Skeletal muscle tissue (tissue), 5 donors: ENCODE data around the gene DNASE1L1. TPM values are rescaled to one million over a fixed set of nuclear protein-coding genes. Genes with fewer than 3 reads are reported as not detected.

ENCODE experiments used
- H3K27ac ChIP-seq: one replicate; pipeline ENCODE4 v1.7.0; 2013; ENCODE audit warnings: mild to moderate bottlenecking, low read depth, low read length, inconsistent platforms
- H3K27me3 ChIP-seq, 3 donors: one replicate each; pipeline ENCODE4 v1.7.0; 2013; ENCODE audit warnings: low read length in 3 of 3; ENCODE audit not compliant: control insufficient read depth in 3 of 3, insufficient read depth in 3 of 3
- H3K36me3 ChIP-seq, 3 donors: one replicate each; pipeline ENCODE4 v1.7.0; 2013; ENCODE audit warnings: low read length in 3 of 3; ENCODE audit not compliant: control insufficient read depth in 3 of 3, insufficient read depth in 3 of 3
- H3K4me1 ChIP-seq, 3 donors: one replicate each; pipeline ENCODE4 v1.7.0; 2013; ENCODE audit warnings: low read length in 3 of 3, mild to moderate bottlenecking in 3 of 3; ENCODE audit not compliant: control insufficient read depth in 3 of 3, insufficient read depth in 3 of 3
- H3K4me3 ChIP-seq, 3 donors: one replicate each; pipeline ENCODE4 v1.7.0; 2013; ENCODE audit warnings: low read length in 3 of 3
- H3K9ac ChIP-seq, 3 donors: one replicate each; pipeline ENCODE4 v1.7.0; 2013; ENCODE audit warnings: low read length in 3 of 3, mild to moderate bottlenecking in 3 of 3, moderate library complexity in 2 of 3, low read depth in 1 of 3
- H3K9me3 ChIP-seq, 3 donors: one replicate each; pipeline ENCODE4 v1.7.0; 2013; ENCODE audit warnings: low read length in 3 of 3; ENCODE audit not compliant: control insufficient read depth in 3 of 3
- small RNA-seq: library from RNA; depleted of rRNA; stranded (forward); fragments of <200 nt; gene quantifications from one replicate; pipeline ENCODE3, GENCODE V24; 2014
- total RNA-seq: library from RNA; depleted of rRNA; stranded (reverse); fragments of >200 nt; gene quantifications from one replicate; pipeline ENCODE4 v1.2.3, GENCODE V29; 2014
- donor health status: Osteomylitis.

The DNASE1L1 gene
- total RNA-seq, 1 donor from 2014 or later = 47.0 TPM

DNA sequence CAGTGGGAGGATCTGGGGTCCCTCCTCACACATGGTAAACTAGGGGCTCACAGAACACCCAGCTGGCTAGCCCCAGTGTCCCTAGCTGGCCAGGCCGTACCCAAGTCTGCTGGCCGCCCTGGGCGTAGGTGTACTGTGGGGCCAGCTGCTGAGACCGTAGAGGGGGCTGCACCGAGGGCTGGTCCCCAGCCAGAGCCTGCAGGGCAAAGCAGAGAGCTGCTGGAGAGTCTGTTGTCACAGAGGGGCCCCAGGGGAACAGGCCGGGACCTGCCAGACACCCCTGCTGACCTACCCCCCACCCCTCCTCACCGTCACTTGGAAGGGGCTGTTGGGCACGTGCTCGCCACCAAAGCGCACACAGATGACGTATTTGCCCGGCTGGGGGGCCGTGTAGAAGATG is 54.5 kb downstream of the DNASE1L1 start:
- Histone ChIP-seq H3K36me3 (peaks cover 18 to 28% (median 24%) of the 10 kb centered on the region in 3 donors), H3K27me3 (no peaks in the 10 kb centered on the region), H3K27ac (no peak overlapping the region), H3K9me3 (no peaks in the 10 kb centered on the region), H3K9ac (no peak overlapping the region), H3K4me3 (no peak overlapping the region), H3K4me1 (no peaks in the 10 kb centered on the region)

DNA sequence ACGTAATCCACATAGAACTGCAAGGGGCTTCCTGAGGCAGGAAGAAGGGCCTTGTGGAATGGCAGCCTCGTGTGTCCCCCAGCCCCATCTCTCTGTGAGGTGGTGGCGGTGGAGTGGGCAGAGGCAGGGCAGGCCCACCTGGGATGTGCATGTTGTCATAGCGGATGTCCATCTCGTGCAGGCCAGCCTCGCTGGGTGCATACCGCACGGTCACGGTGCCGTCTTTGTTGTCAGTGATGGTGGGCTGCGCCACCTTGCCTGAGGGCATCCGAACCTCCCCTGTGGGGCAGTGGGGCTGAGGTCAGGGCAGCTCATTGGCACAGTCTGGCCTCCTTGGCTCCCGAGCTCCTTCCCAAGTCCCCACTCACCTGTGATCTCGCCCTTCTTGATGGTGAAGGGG is 55.0 kb downstream of the DNASE1L1 start:
- Histone ChIP-seq H3K4me1 (no peaks in the 10 kb centered on the region), H3K36me3 (peaks cover 18 to 29% (median 21%) of the 10 kb centered on the region in 3 donors), H3K4me3 (no peak overlapping the region), H3K27me3 (no peaks in the 10 kb centered on the region), H3K9ac (no peak overlapping the region), H3K27ac (no peak overlapping the region), H3K9me3 (no peaks in the 10 kb centered on the region)

- Histone ChIP-seq H3K27me3 (no peaks in the 10 kb centered on the region), H3K27ac (no peak overlapping the region), H3K4me3 (no peak overlapping the region), H3K36me3 (peaks cover 14 to 24% (median 16%) of the 10 kb centered on the region in 3 donors), H3K4me1 (no peaks in the 10 kb centered on the region), H3K9ac (no peak overlapping the region), H3K9me3 (no peaks in the 10 kb centered on the region)
Observed at GRCh38 chrX:154353172-154353843, 55.7 kb downstream of the DNASE1L1 start.

GRCh38 chrX:154352466-154352865 is 56.6 kb downstream of the DNASE1L1 start:
- H3K4me1 ChIP-seq = no peaks in the 10 kb centered on the region
- H3K4me3 ChIP-seq = no peak overlapping the region
- H3K27me3 ChIP-seq = no peaks in the 10 kb centered on the region
- no peak overlapping the region for H3K27ac ChIP-seq
- H3K9me3 ChIP-seq = no peaks in the 10 kb centered on the region
- peaks cover 12 to 24% (median 16%) of the 10 kb centered on the region in 3 donors for H3K36me3 ChIP-seq
- no peak overlapping the region for H3K9ac ChIP-seq

GRCh38 chrX:154352012-154352401 is 57.0 kb downstream of the DNASE1L1 start:
- Histone ChIP-seq H3K9me3 (no peaks in the 10 kb centered on the region), H3K4me3 (no peak overlapping the region), H3K4me1 (no peaks in the 10 kb centered on the region), H3K36me3 (peaks cover 12 to 20% (median 16%) of the 10 kb centered on the region in 3 donors), H3K27me3 (no peaks in the 10 kb centered on the region), H3K9ac (no peak overlapping the region), H3K27ac (no peak overlapping the region)

Small RNAs within 50 kb of the gene (small RNA-seq; reads per million reads assigned to genes)
- gene MIR6858 (not detected), gene SNORA70 (not detected)

Other genes with a start within 250 kb of the DNASE1L1 start
- gene OPN1MW, start 226.7 kb downstream of the DNASE1L1 start, total RNA-seq = not detected
- not detected for gene OPN1MW2, start 189.5 kb downstream of the DNASE1L1 start, total RNA-seq
- not detected for gene OPN1MW3, start 151.7 kb downstream of the DNASE1L1 start, total RNA-seq
- gene TEX28, start 114.1 kb downstream of the DNASE1L1 start, total RNA-seq = not detected
- 0.52 TPM for gene TKTL1, start 113.5 kb downstream of the DNASE1L1 start, total RNA-seq
- 331 TPM for gene FLNA, start 34.6 kb downstream of the DNASE1L1 start, total RNA-seq
- gene EMD, start 30.0 kb downstream of the DNASE1L1 start, total RNA-seq = 10.4 TPM
- gene RPL10, start 10.9 kb downstream of the DNASE1L1 start, total RNA-seq = 4,963 TPM
- gene TAFAZZIN, start 2.3 kb upstream of the DNASE1L1 start, total RNA-seq = 7.3 TPM
- gene ATP6AP1, start 19.4 kb upstream of the DNASE1L1 start, total RNA-seq = 24.5 TPM
- gene GDI1, start 27.9 kb upstream of the DNASE1L1 start, total RNA-seq = 35.5 TPM
- gene FAM50A, start 34.9 kb upstream of the DNASE1L1 start, total RNA-seq = 16.7 TPM
- 9.9 TPM for gene PLXNA3, start 49.0 kb upstream of the DNASE1L1 start, total RNA-seq
- gene LAGE3, start 70.0 kb upstream of the DNASE1L1 start, total RNA-seq = 12.0 TPM
- 35.0 TPM for gene UBL4A, start 77.4 kb upstream of the DNASE1L1 start, total RNA-seq
- gene SLC10A3, start 81.4 kb upstream of the DNASE1L1 start, total RNA-seq = 3.1 TPM
- gene FAM3A, start 107.0 kb upstream of the DNASE1L1 start, total RNA-seq = 15.7 TPM
- 10.4 TPM for gene G6PD, start 137.6 kb upstream of the DNASE1L1 start, total RNA-seq
- 6.8 TPM for gene IKBKG, start 138.4 kb upstream of the DNASE1L1 start, total RNA-seq
- not detected for gene CTAG1A, start 175.9 kb upstream of the DNASE1L1 start, total RNA-seq
- not detected for gene CTAG1B, start 210.0 kb upstream of the DNASE1L1 start, total RNA-seq
- gene CTAG2, start 244.3 kb upstream of the DNASE1L1 start, total RNA-seq = not detected